ENCODE measurements around the gene C19orf73.
"Not testable (repeated sequence)": the region's sequence is repeated elsewhere in the genome, so short reads cannot be mapped to it uniquely, and the experiment has no call there.

Gene C19orf73

GRCh38 chr19:49081273-49081672, 37.7 kb downstream of the C19orf73 start:
- DNase-seq = no peak
- no peak overlapping the region for H2BK120ac ChIP-seq (ENCODE audit: insufficient read depth, low read length, poor library complexity)
- H3K4me1 ChIP-seq (ENCODE audit: control insufficient read depth in 1 of 2, insufficient read depth in 2 of 2, low read length in 2 of 2) = peaks cover 3 to 4% of the 10 kb centered on the region in 2 experiments
- no peak overlapping the region for H2BK12ac ChIP-seq (ENCODE audit: low read length)
- H3K79me2 ChIP-seq (ENCODE audit: control insufficient read depth, insufficient read depth, low read length, poor library complexity) = peaks cover 10% of the 10 kb centered on the region
- H3K79me1 ChIP-seq (ENCODE audit: low read length) = peaks cover 8% of the 10 kb centered on the region
- no peaks in the 10 kb centered on the region for H3K9me3 ChIP-seq (ENCODE audit: insufficient read depth, low read depth, low read length)
- no peak overlapping the region for H3K14ac ChIP-seq (ENCODE audit: low read length)
- H3K4me3 ChIP-seq (ENCODE audit: low read depth, low read length) = no peak overlapping the region
- no peak overlapping the region for H2AK5ac ChIP-seq (ENCODE audit: low read length)
- H3K23ac ChIP-seq (ENCODE audit: low read length) = no peak overlapping the region
- H3K4ac ChIP-seq (ENCODE audit: low read depth, low read length) = no peak overlapping the region
- H4K8ac ChIP-seq (ENCODE audit: low read depth, low read length) = no peak overlapping the region
- H3K36me3 ChIP-seq (ENCODE audit: control insufficient read depth in 1 of 2, insufficient read depth in 2 of 2, low read length in 2 of 2) = peaks cover under 1% of the 10 kb centered on the region in 2 experiments
- no peak overlapping the region for H4K12ac ChIP-seq (ENCODE audit: low read depth, low read length)
- no peak overlapping the region for H2AFZ ChIP-seq (ENCODE audit: insufficient read depth, low read length, poor library complexity)
- no peak overlapping the region for H4K91ac ChIP-seq (ENCODE audit: low read depth, low read length)
- H3K9ac ChIP-seq (ENCODE audit: low read length) = no peak overlapping the region
- H3K18ac ChIP-seq (ENCODE audit: low read length) = no peak overlapping the region
- H2BK5ac ChIP-seq (ENCODE audit: low read depth, low read length, poor library complexity) = no peak overlapping the region
- no peaks in the 10 kb centered on the region for H3K27me3 ChIP-seq (ENCODE audit: insufficient read depth, low read length)
- H3K27ac ChIP-seq (ENCODE audit: low read depth, low read length) = no peak overlapping the region
- no CpG with 5 or more reads among the region's 1 CpG for WGBS (ENCODE audit: extremely low coverage, insufficient coverage, insufficient read length)
- H3K4me2 ChIP-seq (ENCODE audit: low read length) = no peak overlapping the region

GRCh38 chr19:49080392-49080791, 38.6 kb downstream of the C19orf73 start:
- no CpG with 5 or more reads among the region's 4 CpGs for WGBS (ENCODE audit: extremely low coverage, insufficient coverage, insufficient read length)

DNA sequence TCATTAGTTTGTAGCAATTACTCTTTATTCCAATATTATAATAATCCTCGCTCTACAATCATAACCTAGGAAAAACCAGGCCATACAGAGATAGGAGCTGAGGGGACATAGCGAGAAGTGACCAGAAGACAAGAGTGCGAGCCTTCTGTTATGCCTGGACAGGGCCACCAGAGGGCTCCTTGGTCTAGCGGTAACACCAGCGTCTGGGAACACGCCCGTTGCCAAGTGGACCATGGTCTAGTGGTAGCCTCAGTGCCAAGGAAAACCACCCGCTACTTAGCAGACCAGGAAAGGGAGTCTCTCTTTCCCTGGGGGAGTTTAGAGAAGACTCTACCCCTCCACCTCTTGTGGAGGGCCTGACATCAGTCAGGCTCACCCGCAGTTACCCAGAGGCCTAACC, 44.1 kb downstream of the C19orf73 start:
- H2BK120ac ChIP-seq (ENCODE audit: insufficient read depth, low read length, poor library complexity); H2BK12ac ChIP-seq (ENCODE audit: low read length); H3K9ac ChIP-seq (ENCODE audit: low read length); H2AFZ ChIP-seq (ENCODE audit: insufficient read depth, low read length, poor library complexity); H3K4me3 ChIP-seq (ENCODE audit: low read depth, low read length); H2AK5ac ChIP-seq (ENCODE audit: low read length); H3K79me2 ChIP-seq (ENCODE audit: control insufficient read depth, insufficient read depth, low read length, poor library complexity); H4K12ac ChIP-seq (ENCODE audit: low read depth, low read length); H3K18ac ChIP-seq (ENCODE audit: low read length); H3K14ac ChIP-seq (ENCODE audit: low read length); H3K27ac ChIP-seq (ENCODE audit: low read depth, low read length); H3K36me3 ChIP-seq (ENCODE audit: control insufficient read depth in 1 of 2, insufficient read depth in 2 of 2, low read length in 2 of 2); H4K8ac ChIP-seq (ENCODE audit: low read depth, low read length); H3K4me1 ChIP-seq (ENCODE audit: control insufficient read depth in 1 of 2, insufficient read depth in 2 of 2, low read length in 2 of 2); H3K4me2 ChIP-seq (ENCODE audit: low read length); H4K91ac ChIP-seq (ENCODE audit: low read depth, low read length); H3K23ac ChIP-seq (ENCODE audit: low read length); H2BK5ac ChIP-seq (ENCODE audit: low read depth, low read length, poor library complexity); H3K4ac ChIP-seq (ENCODE audit: low read depth, low read length); H3K79me1 ChIP-seq (ENCODE audit: low read length): not testable (repeated sequence)
- DNase-seq = peak in 1 of 2 donors; percentile 54
- Histone ChIP-seq H3K9me3 (ENCODE audit: insufficient read depth, low read depth, low read length) (peaks cover 22% of the 10 kb centered on the region), H3K27me3 (ENCODE audit: insufficient read depth, low read length) (peaks cover 31% of the 10 kb centered on the region)
- WGBS (ENCODE audit: extremely low coverage, insufficient coverage, insufficient read length) = no CpG with 5 or more reads among the region's 9 CpGs

More at GRCh38 chr19:49080392-49080791, 38.6 kb downstream of the C19orf73 start:
- Histone ChIP-seq H3K18ac (ENCODE audit: low read length) (no peak overlapping the region), H2BK120ac (ENCODE audit: insufficient read depth, low read length, poor library complexity) (no peak overlapping the region), H2BK5ac (ENCODE audit: low read depth, low read length, poor library complexity) (no peak overlapping the region), H3K36me3 (ENCODE audit: control insufficient read depth in 1 of 2, insufficient read depth in 2 of 2, low read length in 2 of 2) (no peaks in the 10 kb centered on the region), H4K12ac (ENCODE audit: low read depth, low read length) (no peak overlapping the region), H3K4ac (ENCODE audit: low read depth, low read length) (no peak overlapping the region), H3K79me1 (ENCODE audit: low read length) (peaks cover 5% of the 10 kb centered on the region), H3K27me3 (ENCODE audit: insufficient read depth, low read length) (no peaks in the 10 kb centered on the region), H4K8ac (ENCODE audit: low read depth, low read length) (no peak overlapping the region), H3K4me3 (ENCODE audit: low read depth, low read length) (no peak overlapping the region), H2BK12ac (ENCODE audit: low read length) (no peak overlapping the region), H3K23ac (ENCODE audit: low read length) (no peak overlapping the region), H4K91ac (ENCODE audit: low read depth, low read length) (no peak overlapping the region), H3K79me2 (ENCODE audit: control insufficient read depth, insufficient read depth, low read length, poor library complexity) (peaks cover 1% of the 10 kb centered on the region), H2AK5ac (ENCODE audit: low read length) (no peak overlapping the region), H3K14ac (ENCODE audit: low read length) (no peak overlapping the region), H3K4me1 (ENCODE audit: control insufficient read depth in 1 of 2, insufficient read depth in 2 of 2, low read length in 2 of 2) (peaks cover 0 to 3% of the 10 kb centered on the region in 2 experiments), H3K9ac (ENCODE audit: low read length) (no peak overlapping the region), H3K4me2 (ENCODE audit: low read length) (no peak overlapping the region), H2AFZ (ENCODE audit: insufficient read depth, low read length, poor library complexity) (no peak overlapping the region), H3K9me3 (ENCODE audit: insufficient read depth, low read depth, low read length) (no peaks in the 10 kb centered on the region), H3K27ac (ENCODE audit: low read depth, low read length) (no peak overlapping the region)
- DNase-seq = no peak

- peak in 1 of 2 donors; percentile 16 for DNase-seq
- Histone ChIP-seq H3K9me3 (ENCODE audit: insufficient read depth, low read depth, low read length) (peaks cover 24% of the 10 kb centered on the region), H3K4me2 (ENCODE audit: low read length) (no peak overlapping the region), H3K4ac (ENCODE audit: low read depth, low read length) (no peak overlapping the region), H2BK120ac (ENCODE audit: insufficient read depth, low read length, poor library complexity) (no peak overlapping the region), H2AFZ (ENCODE audit: insufficient read depth, low read length, poor library complexity) (no peak overlapping the region), H3K79me2 (ENCODE audit: control insufficient read depth, insufficient read depth, low read length, poor library complexity) (no peaks in the 10 kb centered on the region), H3K23ac (ENCODE audit: low read length) (no peak overlapping the region), H3K4me3 (ENCODE audit: low read depth, low read length) (no peak overlapping the region), H3K9ac (ENCODE audit: low read length) (no peak overlapping the region), H3K4me1 (ENCODE audit: control insufficient read depth in 1 of 2, insufficient read depth in 2 of 2, low read length in 2 of 2) (peaks cover 0 to 1% of the 10 kb centered on the region in 2 experiments), H3K14ac (ENCODE audit: low read length) (no peak overlapping the region), H4K8ac (ENCODE audit: low read depth, low read length) (no peak overlapping the region), H2AK5ac (ENCODE audit: low read length) (no peak overlapping the region), H3K79me1 (ENCODE audit: low read length) (no peaks in the 10 kb centered on the region), H2BK12ac (ENCODE audit: low read length) (no peak overlapping the region), H3K27me3 (ENCODE audit: insufficient read depth, low read length) (peaks cover 31% of the 10 kb centered on the region), H3K36me3 (ENCODE audit: control insufficient read depth in 1 of 2, insufficient read depth in 2 of 2, low read length in 2 of 2) (no peaks in the 10 kb centered on the region), H3K18ac (ENCODE audit: low read length) (no peak overlapping the region), H3K27ac (ENCODE audit: low read depth, low read length) (no peak overlapping the region), H4K91ac (ENCODE audit: low read depth, low read length) (no peak overlapping the region), H2BK5ac (ENCODE audit: low read depth, low read length, poor library complexity) (no peak overlapping the region), H4K12ac (ENCODE audit: low read depth, low read length) (no peak overlapping the region)
- WGBS (ENCODE audit: extremely low coverage, insufficient coverage, insufficient read length) = no CpG with 5 or more reads among the region's 23 CpGs
Observed at GRCh38 chr19:49073514-49074378, 45.2 kb downstream of the C19orf73 start.
